ENCODE data around the gene CHRDL1.
A peak's percentile ranks its signal among the peaks of the same experiment; 100 is the strongest.
"Not testable (repeated sequence)": the region's sequence is repeated elsewhere in the genome, so short reads cannot be mapped to it uniquely, and the experiment has no call there.

Gene CHRDL1

DNA sequence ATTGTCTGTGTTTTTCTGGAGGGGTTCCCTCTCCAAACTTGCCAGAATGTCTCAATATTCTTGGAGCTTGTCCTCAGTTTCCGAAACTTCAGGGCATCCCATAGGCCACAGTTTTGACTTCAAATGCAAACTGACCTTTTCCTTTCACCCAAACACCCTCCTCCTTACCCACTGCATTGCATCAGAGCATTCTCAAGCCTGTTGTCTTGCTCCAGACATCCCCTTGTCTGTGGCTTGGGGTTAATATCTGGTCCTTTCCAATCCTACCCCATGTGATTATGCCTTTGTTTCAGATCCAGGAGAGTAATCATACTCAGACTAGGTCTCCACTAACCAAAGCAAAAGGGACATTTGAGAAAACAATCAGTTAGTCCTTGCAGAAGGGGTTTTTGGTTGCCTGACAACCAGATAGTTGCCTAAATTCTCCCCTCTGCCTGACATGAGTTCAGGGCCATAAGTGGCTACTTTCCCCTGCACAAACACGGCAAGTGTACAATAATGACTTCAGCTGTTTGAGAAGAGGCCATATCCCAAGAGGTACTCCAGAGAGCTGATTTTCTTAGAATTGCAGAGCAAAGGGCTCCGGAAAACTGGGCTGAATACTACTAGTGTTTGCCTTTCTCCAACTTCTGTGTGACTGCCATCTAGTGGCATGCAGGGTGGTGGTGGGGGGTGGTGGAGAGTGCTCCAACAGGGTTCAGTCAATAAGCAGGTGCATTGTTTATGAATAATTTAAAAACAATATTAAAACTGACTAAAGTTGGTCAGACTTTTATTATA lies 130.2 kb downstream of the CHRDL1 start:
- Histone ChIP-seq H3K4me1 (no peaks in the 10 kb centered on the region), H3K4me3 (no peak overlapping the region), H3K9me3 (no peaks in the 10 kb centered on the region), H3K27ac (no peak overlapping the region), H3K36me3 (no peaks in the 10 kb centered on the region), H3K27me3 (no peaks in the 10 kb centered on the region)
- TF ChIP-seq CTCF (IDR thresholded peaks at IDR 0.05), result no peak
- intact Hi-C loops (cut with DNase I; ENCODE audit: low total_unique reads), result no loop called here
- DNase-seq, result peak in 1 of 2 donors; percentile 21

DNA sequence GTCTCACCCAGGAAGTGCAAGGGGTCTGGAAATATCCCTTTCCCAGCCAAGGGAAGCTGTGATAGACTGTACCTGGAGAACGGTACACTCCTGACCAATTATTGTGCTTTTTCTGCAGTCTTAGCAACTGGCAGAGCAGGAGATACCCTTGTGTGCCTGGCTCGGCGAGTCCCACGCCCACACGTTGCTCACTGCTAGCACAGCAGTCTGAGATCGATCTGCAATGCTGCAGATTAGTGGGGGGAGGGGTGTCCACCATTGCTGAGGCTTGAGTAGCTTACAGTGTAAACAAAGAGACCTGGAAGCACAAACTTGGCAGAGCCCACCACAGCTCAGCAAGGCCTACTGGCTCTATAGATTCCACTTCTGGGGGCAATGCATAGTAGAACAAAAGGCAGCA lies 138.5 kb downstream of the CHRDL1 start:
- Histone ChIP-seq H3K4me3 (no peak overlapping the region), H3K36me3 (no peaks in the 10 kb centered on the region), H3K4me1 (no peaks in the 10 kb centered on the region), H3K27ac (no peak overlapping the region), H3K27me3 (no peaks in the 10 kb centered on the region), H3K9me3 (peaks cover 0 to 13% (median 3%) of the 10 kb centered on the region in 3 donors)
- DNase-seq, result no peak
- intact Hi-C loops (cut with DNase I; ENCODE audit: low total_unique reads), result no loop called here
- TF ChIP-seq CTCF (IDR thresholded peaks at IDR 0.05), result no peak

DNA sequence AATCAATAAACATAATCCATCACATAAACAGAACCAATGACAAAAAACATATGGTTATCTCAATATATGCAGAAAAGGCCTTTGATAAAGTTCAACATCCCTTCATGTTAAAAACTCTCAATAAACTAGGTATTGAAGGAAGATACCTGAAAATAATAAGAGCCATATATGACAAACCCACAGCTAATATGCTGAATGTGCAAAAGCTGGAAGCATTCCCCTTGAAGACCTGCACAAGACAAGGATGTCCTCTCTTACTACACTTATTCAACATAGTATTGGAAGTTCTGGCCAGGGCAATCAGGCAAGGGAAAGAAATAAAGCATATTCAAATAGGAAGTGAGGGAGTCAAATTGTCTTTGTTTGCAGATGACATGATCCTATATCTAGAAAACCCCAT lies 141.3 kb downstream of the CHRDL1 start:
- H3K27ac ChIP-seq; intact Hi-C loops (cut with DNase I; ENCODE audit: low total_unique reads); H3K4me3 ChIP-seq; DNase-seq; H3K36me3 ChIP-seq; H3K27me3 ChIP-seq; H3K4me1 ChIP-seq: not testable (repeated sequence)
- H3K9me3 ChIP-seq, result peaks cover 0 to 14% (median 1%) of the 10 kb centered on the region in 3 donors

DNA sequence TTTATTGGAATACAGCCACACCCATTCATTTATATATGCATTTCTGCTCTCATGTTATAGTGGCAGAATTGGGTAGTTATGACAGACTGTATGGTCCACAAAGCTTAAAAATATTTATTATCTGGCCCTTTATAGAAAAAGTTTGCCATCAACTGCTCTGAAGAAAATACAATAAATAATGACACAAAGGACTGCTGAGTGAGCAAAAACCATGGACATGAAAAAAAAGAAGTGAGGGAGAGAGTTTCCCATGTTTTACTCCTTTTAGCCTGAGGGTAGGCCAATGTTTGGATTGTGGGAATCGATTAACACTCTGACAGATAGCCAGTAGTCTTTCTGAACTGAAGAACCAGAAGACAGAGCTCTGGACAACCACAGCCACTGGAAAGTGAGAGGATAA lies 149.2 kb downstream of the CHRDL1 start:
- intact Hi-C loops (cut with DNase I; ENCODE audit: low total_unique reads), result no loop called here
- no peak for DNase-seq
- Histone ChIP-seq H3K9me3 (no peaks in the 10 kb centered on the region), H3K4me3 (no peak overlapping the region), H3K27me3 (no peaks in the 10 kb centered on the region), H3K4me1 (no peaks in the 10 kb centered on the region), H3K36me3 (no peaks in the 10 kb centered on the region), H3K27ac (no peak overlapping the region)
- TF ChIP-seq CTCF (IDR thresholded peaks at IDR 0.05), result no peak
